NCI-H774 (cell line): Measurements from ENCODE around the gene CDCP2.
"Not testable (repeated sequence)": the region's sequence is repeated elsewhere in the genome, so short reads cannot be mapped to it uniquely, and the experiment has no call there.

Experiments
- DNase-seq: peaks from one replicate; lab custom pipeline; 2025; lab: John Stamatoyannopoulos, UW

The CDCP2 gene

DNA sequence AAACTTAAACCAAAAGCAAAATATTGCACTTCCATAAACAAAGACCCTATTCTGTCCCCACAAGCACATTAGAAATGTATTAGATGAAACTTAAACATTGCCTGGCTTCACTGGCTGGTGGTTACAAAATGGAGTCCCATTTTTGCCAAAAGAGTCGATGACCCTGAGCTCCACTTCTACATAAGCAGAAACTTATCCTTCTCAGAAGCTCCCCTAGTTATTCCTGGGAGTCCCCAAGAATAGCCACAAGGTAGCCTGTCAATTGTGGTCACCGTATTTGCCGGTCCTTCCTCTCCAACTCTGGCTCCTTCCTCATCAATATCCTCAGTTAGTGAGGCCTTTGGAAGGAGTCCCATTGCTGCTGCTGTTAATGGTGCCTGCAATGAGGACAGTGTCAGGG is 37.3 kb downstream of the CDCP2 start:
- DNase-seq, result no peak

DNA sequence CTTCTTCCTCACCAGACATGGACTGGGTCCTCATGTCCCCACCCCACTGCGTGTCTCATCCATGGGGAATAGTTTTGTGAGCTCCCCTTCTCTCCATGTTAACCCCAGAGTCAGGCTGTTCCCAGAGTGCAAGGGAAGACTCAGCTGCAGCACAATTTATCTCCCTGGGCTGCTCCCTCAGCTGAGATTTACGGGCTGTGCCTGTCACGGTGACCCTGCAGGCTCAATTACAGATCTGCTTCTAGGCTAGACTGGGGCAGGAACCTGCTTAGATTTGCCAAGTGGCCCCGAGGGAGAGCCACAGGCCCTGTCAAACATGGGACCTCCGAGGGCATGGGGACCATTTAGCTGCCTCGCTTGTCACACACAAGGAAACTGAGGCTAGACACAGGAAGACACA is 37.8 kb downstream of the CDCP2 start:
- DNase-seq, result no peak

DNA sequence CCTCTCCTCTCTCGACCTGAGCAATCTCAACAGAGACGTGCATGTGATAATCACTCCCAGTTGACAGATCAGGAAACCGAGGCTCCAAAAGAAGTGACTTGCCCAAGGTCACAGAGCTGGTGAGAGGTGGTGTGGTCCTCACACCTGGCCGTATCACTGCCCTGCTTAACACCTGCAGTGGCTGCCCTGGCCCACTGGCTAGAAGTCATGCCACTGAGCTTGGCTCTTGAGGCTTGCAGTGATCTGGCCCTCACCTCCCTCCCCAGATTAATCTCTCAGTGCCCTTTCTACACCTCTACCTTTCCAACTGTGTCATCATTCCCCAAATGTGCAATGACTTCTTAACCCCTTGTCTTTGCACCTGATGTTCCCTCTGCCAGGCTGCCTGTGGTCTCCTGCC is 38.8 kb downstream of the CDCP2 start:
- DNase-seq, result no peak

DNA sequence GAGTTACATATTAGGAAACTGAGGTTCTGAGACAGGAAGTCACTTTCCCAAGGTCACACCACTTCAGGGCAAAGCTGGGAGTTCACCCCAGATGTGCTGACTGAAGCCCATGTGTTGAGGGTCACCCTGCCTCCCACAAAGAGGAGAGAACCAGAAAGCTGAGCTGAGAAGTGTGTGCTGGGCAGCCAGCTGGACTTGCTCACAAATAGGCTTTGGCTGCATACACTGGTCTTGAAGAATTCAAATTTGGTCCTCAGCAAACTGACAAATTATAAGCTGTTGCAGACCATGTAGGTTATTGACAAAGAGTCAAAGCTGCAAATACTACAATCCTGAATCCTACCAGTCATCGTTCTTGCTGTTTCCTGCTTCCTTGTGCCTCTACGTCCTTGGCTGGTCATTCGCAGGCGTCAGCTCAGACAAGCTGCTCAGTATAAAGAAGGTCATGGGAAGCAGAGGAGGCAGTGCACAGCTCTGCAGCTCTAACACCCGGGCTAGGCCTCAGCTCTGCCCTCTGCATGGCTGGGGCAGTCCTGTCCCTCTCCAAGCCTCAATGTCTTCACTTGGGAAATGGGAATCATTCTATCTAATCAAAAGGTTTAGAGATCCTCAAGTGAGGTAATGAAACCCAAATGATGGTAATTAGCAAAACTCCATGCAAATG is 40.0 kb downstream of the CDCP2 start:
- no peak for DNase-seq

DNA sequence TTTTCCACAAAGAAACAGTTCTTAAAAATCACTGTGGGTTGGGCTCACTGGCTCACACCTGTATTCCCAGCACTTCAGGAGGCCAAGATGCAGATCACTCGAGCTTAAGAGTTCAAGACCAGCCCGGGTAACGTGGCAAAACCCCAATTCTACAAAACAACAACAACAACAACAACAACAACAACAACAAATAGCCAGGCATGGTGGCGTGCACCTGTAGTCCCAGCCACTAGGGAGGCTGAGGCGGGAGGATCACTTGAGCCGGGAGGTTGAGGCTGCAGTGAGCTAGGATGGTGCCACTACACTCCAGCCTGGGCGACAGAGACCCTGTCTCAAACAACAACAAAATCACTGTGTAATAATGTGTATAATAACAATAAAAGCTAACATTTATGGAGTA is 40.8 kb downstream of the CDCP2 start:
- DNase-seq, result no peak

DNA sequence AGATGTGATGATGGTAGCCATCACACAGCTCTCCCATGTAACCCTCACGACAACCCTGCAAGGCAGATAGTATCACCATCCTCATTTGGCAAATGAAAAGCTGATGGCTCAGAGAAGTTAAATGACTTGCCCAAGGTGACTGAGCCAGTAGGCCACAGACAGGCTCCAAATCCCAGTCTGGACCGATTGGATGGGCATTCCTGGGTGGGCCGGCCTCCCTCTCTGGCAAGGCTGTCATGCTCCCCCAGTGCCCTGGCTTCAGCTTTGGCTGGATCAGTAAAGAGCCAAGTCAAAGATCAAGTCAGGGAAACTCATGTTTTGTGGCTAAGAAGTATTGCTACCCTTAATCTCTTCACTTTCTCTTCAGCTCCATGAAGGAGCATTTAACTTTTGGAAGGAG is 41.2 kb downstream of the CDCP2 start:
- no peak for DNase-seq

DNA sequence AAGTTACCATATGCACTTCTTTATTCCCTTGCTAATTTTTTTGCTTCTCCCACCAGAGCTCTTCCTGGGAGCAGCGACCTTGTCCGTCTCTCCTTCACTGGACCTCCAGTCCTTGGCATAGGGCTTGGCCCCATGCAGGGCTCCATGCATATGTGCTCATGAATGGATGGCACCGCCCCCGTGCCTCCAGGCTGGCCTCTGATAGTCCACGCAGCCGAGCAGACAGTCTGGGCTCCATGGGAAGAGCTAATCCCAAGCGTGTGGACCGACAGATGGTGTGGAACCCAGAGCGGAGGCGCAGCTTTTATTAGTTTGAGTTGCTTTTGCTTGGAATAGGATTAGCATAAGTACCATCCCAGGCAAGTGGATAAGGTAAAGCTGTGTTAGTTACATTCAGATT is 41.8 kb downstream of the CDCP2 start:
- no peak for DNase-seq

DNA sequence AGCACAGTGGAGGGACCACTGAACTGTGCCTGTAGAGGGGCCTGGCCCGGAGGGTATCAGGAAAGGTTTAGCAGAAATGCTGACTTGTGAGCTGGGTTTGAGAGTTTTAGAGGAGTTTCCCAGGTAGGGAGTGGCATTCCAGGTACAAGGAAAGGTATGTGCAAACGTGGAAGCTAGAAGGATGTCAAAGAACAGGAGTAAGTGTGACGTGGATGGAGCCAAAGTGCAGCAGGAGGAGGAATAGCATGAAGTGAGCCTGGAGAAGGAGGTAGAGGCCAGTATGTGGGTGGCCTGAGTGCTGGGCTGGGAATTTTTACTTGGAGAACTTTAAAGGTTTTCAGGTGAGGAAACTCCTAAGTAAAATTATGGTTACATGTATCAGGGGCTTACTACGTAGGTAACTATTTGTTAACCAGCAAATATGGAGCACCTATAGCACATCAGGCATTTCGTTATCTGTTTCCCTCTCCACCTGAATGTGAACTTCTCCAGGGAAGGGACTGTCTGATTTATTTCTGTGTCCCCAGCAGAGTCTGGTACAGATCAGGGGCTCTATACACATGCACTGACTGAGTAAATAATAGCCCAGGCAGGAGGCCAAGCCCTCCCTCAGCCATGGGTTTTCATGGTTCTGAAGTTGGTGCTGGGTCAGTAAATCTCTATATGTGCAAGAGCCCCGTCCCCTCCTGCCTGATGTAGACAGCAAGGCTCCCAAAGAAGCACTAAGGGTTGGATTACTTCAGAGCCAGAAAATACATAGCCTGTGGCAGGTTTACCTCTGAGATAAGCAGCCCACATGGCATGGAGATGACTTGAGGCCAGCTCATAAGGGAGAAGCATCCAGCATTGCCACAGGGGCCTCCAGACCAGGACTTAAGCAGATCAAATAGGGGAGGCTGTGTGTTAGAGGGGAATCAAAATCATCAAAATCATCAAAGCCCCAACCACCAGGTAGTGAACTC is 43.4 kb downstream of the CDCP2 start:
- DNase-seq, result no peak

DNA sequence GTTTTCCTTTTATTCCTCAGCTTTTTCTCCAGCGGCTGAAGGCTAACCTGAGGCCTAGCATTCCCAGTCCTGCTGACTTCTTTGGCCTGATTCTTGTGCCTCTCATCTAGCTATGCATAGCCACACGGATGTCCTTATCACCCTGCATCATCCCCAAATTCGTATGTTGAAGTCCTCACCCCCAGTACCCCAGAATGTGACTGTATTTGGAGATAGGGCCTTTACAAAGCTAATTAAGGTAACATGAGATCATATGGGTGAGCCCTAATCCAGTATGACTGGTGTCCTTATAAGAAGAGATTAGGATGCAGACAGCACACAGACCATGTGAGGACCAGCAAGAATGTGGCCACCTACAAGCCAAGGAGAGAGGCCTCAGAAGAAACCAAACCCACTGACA is 44.6 kb downstream of the CDCP2 start:
- no peak for DNase-seq

DNA sequence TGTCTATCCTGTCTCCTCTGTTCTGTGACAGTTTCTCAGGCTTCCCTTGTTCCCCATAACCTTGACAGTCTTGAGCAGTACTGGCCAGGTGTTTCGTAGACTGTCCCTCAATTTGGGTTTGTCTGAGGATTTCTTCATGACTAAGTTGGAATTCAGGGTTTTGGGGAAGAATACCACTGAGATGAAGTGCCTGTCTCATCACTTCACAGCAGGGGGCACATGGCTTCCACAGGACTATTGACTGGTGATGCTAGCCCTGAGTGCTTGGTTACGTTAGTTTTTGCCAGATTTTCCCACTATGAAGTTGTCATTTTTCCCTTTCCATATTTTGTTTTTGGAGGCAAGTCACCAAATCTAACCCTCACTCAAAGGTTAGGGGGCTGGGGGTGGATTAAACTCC is 45.7 kb downstream of the CDCP2 start:
- DNase-seq, result no peak

DNA sequence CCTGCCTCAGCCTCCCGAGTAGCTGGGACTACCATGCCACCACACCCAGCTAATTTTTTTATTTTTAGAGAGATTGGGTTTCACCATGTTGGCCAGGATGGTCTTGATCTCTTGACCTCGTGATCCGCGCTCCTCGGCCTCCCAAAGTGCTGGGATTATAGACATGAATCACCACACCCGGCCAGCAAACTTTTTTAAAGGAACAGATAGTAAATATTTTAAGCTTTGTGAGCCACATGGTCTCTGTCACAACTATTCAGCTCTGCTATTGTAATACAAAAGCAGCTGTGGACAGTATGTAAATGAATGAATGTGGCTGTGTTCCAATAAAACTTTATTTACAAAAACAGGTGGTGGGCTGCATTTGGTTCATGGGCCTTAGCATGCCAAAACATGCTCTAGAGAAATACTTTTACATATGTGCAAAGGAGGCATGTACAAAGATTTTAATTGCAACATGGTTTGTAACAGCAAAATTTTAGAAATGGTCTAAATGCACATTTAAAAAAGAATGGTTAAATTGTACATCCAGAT is 47.0 kb downstream of the CDCP2 start:
- no peak for DNase-seq

DNA sequence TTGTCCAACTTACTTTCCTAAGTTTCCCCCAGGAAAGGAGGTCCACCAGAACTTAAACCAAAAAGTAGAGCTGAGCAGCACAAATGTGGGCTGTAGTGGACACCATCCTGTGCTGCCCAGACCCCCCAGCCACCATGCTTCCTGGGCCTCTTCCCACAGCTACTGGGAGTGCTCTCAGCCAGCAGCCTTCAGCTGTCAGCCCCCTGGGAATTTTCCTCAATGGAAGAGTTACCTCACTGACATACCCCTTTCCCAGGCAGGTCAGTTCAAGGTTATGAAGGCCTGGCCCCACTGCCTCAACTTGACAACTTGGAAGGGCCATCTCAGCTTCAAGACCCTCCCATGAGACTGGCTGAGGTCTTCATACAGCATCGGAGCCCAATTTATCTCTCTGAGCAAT is 47.7 kb downstream of the CDCP2 start:
- DNase-seq, result no peak

DNA sequence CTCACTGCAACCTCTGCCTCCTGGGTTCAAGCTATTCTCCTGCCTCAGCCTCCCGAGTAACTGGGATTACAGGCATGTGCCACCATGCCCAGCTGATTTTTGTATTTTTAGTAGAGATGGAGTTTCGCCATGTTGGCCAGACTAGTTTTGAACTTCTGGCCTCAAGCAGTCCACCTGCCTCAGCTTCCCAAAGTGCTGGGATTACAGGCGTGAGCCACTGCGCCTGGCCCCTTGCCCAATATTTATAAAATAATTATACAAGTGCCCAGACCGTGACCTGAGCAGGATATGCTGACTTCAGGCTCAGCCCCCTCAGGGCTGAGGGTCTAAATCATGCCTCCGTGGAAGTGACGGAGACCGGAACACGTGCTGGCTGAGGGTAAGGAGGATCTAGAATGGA is 48.2 kb downstream of the CDCP2 start:
- not testable (repeated sequence) for DNase-seq

DNA sequence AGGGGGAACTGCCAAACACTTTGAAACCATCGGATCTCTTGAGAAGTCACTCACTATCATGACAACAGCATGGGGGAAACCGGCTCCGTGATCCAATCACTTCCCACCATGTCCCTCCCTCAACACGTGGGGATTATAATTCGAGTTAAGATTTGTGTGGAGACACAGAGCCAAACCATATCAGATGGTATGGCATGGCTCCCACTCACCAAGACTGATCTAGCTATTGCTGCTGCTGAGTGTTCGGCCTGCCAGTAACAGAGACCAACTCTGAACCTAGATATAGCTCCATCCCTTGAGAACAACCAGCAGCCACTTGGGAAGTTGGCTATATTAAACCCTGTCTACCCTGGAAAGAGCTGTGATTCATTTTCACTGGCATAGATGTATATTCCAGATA is 49.4 kb downstream of the CDCP2 start:
- DNase-seq, result no peak

DNA sequence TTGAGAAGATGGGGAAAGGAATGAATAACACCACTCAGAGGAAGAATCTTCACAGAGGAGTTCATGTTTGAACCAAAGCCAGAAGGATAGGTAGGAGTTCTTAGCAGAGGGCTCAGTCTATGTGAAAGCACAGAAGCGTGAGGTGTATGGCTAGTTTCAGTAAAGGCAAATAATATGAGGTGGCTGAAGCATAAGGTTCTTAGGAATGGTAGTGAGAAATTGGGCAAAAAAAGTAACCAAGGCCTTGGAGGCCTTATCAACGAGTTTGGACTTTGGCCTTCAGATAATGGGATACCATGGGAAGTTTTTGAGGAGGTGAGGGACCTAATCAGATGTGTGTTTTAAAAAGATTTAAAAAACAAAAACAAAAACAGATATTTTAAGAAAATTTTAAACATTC is 52.3 kb downstream of the CDCP2 start:
- no peak for DNase-seq

DNA sequence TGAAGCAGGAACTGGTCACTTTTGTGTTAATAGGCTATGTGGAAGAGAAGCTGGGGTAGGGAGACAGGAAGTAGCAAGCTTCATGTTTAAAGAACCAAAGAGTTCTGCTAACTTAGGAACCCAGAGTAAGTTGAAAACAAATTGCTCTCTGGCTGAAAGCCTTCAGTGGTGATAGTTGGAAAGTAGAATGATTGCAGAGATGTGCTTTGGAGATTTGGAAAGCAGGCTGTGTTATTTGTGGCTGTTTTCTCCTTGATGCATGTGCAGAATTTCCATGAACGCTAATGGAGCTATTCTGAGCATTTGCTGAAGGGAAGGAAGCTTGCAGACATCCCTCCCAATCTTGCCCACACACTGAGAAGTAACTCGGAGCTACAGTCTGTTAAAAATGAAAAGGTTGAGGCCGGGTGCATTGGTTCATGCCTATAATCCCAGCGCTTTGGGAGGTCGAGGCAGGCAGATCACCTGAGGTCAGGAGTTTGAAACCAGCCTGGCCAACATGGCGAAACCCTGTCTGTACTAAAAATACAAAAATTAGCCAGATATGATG is 53.7 kb downstream of the CDCP2 start:
- no peak for DNase-seq

DNA sequence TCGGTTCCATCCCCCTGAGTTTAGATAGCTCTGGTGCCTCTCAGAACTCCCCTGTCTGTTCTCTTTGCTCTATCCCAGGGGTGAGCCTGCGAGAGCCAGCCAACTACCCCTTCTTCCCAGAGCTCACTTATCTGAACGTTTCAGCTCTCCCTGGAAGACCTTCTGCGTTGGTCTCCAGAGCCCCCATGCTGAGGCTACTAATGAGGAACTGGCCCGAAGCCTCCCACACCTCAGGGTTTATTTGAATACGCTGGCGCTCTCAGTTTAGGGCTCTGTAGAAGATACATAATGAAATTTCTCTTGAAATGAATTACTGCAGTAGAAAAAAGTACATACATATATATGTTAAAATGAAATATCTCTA is 55.9 kb downstream of the CDCP2 start:
- no peak for DNase-seq

DNA sequence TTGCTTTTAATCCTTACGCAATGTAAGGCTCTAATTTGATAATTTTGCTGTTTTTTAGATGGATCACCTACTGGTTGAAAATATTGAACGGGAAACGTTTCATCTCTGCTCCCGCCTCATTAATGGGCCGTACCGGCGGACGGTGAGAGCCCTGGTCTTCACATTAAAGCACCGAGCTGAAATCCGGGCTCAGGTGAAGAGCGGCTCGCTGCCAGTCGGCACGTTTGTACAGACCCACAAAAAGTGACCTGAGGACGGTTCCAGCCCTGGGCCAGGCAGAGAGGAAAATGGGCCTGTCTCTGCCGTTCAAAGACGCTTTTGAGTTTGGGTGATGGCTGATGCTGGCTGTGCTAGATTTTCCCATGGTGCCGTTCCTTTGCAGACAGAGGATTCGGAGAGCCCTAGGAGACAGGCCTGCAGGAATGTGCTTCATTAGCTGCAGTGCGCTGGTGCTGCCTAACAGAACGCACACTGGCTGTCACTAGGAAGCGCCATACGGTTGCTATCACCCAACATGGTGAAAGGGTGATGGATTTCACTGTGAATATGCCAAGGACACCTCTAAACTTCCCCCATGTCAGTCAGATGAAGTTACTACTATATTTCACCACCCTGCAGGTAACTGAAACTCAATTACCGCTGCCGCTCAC is 56.4 kb downstream of the CDCP2 start:
- DNase-seq, result no peak

DNA sequence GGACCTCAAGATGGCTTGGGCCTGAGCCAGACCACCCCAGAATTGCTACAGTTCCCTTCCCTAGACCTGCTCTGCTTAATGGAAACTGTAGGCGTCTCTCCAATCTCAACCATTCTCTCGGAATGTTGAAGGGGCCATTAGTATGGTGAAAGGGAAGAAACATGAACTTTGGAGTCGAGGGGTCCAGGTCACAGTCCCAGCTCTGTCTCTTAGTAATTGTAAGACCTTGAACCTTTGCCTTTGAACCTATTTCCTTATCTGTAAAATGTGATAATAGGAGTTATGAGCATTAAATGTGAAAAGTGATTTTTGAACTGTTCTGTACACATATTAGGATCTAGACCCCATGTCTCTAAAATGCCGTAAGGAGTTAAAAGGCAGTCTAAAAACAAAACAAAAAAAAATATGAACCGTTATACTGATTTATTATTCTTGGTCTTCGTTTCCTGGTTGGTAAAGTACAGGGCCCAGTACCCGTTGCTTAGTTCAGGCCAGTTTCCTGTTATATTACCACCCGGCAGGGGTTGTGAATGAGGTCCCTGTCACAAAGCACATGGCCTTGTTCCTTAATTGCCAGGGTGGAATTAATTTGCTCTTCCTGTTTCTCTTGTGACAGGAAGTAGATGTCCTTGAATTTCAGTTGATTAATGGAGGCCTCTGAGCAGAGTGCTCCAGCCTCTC is 57.1 kb downstream of the CDCP2 start:
- DNase-seq, result no peak

DNA sequence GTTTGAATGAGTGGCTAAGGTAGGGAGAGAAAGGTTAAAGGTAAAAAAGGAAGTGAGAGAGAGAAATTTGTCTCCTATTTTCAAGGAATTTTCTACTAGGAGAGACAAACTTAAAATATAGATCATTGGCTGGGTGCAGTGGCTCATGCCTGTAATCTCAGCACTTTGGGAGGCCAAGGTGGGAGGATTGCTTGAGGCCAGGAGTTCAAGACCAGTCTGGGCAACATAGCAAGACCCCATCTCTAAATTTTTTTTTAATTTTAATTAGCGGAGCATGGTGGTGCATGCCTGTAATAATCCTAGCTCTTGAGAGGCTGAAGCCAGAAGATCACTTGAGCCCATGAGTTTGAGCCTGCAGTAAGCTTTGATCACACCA is 58.1 kb downstream of the CDCP2 start:
- DNase-seq, result not testable (repeated sequence)

DNA sequence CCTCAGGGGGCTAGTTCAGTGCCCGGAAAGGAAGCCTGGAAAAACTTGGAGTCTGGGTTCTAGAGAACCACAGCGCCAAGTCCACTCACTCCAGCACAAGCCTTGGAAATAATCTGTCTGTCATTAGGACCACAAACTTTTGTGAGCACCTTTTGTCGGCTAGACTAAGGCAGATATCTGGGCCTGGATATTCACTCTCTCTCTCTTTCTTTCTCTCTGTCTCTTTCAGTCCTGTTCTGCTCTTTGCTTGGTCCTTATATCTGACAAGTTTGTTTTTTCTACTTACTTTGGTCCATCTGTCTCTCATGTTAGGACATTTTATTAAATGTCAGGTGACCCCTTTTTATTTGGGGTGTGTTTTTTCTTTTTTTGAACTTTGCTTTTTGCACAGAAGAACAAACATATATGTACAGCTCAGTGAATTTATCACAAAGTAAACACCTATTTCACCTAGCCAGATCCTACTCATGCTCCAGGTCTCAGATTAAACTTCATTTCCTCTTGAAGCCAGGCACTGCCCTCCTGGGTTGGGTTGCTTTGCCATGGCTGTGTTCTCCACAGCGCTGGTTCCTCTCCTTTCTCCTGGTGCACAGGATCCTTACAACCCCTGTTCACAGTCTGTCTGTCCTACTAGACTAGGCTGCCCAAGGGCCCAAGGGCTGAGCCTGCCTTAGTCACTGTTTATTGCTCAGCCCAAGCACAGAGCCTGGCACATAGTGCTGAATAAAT is 58.6 kb downstream of the CDCP2 start:
- no peak for DNase-seq
